Measurements from ENCODE around the gene TIAM2. TPM values are rescaled to one million over a fixed set of nuclear protein-coding genes. Genes with fewer than 3 reads are reported as not detected.
"Not testable (repeated sequence)": the region's sequence is repeated elsewhere in the genome, so short reads cannot be mapped to it uniquely, and the experiment has no call there.

Gene TIAM2
- total and polyA plus RNA-seq, 7 donors: 3.4 to 20.3 (median 10.0) TPM

DNA sequence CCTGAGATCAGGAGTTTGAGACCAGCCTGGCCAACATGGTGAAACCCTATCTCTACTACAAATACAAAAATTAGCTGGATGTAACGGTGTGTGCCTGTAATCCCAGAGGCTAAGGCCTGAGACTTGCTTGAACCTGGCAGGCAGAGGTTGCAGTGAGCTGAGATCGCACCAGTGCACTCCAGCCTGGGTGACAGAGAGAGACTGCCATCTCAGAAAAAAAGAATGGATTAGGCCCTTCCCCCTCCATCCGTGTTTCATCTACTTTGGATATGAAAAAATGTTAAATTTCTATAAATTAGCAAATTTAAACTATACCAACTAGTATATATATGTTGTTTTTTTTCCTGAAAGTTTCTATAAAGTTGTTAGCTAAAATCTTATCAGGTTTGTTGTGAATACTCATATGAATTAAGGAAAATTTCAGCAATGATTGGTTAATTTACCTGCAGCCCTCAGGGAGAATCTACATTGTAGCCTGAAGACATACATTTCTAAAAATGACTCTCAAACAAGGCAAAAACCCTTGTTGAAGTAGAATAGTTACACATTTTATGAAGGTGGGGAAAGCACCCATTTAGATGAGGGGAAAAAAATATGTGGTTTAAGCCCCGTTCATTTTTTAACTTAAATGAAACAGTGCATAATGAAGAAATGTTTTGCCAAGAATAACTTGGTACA lies 120.9 kb downstream of the TIAM2 start:
- Histone ChIP-seq H3K9me3 (no peaks in the 10 kb centered on the region), H3K4me1 (no peaks in the 10 kb centered on the region), H3K27ac (no peak overlapping the region), H3K27me3 (ENCODE audit: insufficient read depth in 3 of 3, low read length in 2 of 3) (no peaks in the 10 kb centered on the region), H3K36me3 (ENCODE audit: insufficient read depth in 1 of 2, low read depth in 1 of 2) (no peaks in the 10 kb centered on the region), H3K4me3 (no peak overlapping the region)
- intact Hi-C loops (cut with DNase I): no loop called here
- 60 to 67% (median 66%) methylated on average over 4 of the region's 4 CpGs for WGBS, 3 donors
- DNase-seq (no peak), ATAC-seq (no peak)
- TF ChIP-seq, protein P1, sequence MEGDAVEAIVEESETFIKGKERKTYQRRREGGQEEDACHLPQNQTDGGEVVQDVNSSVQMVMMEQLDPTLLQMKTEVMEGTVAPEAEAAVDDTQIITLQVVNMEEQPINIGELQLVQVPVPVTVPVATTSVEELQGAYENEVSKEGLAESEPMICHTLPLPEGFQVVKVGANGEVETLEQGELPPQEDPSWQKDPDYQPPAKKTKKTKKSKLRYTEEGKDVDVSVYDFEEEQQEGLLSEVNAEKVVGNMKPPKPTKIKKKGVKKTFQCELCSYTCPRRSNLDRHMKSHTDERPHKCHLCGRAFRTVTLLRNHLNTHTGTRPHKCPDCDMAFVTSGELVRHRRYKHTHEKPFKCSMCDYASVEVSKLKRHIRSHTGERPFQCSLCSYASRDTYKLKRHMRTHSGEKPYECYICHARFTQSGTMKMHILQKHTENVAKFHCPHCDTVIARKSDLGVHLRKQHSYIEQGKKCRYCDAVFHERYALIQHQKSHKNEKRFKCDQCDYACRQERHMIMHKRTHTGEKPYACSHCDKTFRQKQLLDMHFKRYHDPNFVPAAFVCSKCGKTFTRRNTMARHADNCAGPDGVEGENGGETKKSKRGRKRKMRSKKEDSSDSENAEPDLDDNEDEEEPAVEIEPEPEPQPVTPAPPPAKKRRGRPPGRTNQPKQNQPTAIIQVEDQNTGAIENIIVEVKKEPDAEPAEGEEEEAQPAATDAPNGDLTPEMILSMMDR (IDR thresholded peaks at IDR 0.05): no peak

DNA sequence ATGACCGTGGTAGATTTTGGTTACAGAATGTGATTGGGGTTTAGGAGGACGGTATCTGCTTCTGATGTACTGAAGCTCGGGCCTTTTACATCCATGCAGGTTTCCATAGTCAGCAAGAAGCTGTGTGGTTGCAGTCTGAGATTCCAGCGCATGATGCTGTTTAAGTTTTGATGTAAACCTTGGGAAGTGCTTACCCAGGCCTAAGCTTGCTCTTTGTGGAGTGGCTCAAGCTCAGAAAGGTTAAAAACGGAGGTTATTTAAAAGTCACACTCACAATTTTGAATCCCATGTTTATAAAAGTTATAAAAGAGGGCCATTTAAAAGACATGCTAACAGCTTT lies 121.4 kb downstream of the TIAM2 start:
- Histone ChIP-seq H3K4me1 (peaks cover 4% of the 10 kb centered on the region), H3K36me3 (ENCODE audit: insufficient read depth in 1 of 2, low read depth in 1 of 2) (no peaks in the 10 kb centered on the region), H3K9me3 (no peaks in the 10 kb centered on the region), H3K4me3 (no peak overlapping the region), H3K27ac (no peak overlapping the region), H3K27me3 (ENCODE audit: insufficient read depth in 3 of 3, low read length in 2 of 3) (no peaks in the 10 kb centered on the region)
- 88 to 94% (median 89%) methylated on average over 5 of the region's 5 CpGs for WGBS, 3 donors
- intact Hi-C loops (cut with DNase I): no loop called here
- TF ChIP-seq, protein P1 (IDR thresholded peaks at IDR 0.05): no peak
- ATAC-seq: no peak
- no peak for DNase-seq

DNA sequence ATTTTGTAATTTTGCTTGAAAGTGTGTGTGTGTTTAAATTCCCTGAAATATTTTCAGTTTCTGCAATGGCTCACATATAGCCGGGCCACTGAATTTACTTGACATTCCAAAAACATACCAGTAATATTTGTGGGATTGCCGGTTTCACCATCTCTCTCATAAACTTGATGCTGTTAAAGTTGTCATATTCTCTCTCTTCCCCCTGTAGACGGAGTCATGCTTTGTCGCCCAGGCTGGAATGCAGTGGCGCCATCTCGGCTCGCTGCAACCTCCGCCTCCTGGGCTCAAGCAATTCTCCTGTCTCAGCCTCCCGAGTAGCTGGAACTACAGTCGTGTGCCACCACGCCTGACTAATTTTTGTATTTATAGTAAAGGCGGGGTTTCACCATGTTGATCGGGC lies 122.1 kb downstream of the TIAM2 start:
- TF ChIP-seq, protein P1 (IDR thresholded peaks at IDR 0.05): no peak
- Histone ChIP-seq H3K4me1 (peaks cover 6% of the 10 kb centered on the region), H3K4me3 (no peak overlapping the region), H3K27me3 (ENCODE audit: insufficient read depth in 3 of 3, low read length in 2 of 3) (no peaks in the 10 kb centered on the region), H3K9me3 (no peaks in the 10 kb centered on the region), H3K36me3 (ENCODE audit: insufficient read depth in 1 of 2, low read depth in 1 of 2) (no peaks in the 10 kb centered on the region), H3K27ac (no peak overlapping the region)
- intact Hi-C loops (cut with DNase I): no loop called here
- ATAC-seq (no peak), DNase-seq (no peak)
- WGBS, 3 donors: 92 to 94% (median 93%) methylated on average over 13 of the region's 13 CpGs

DNA sequence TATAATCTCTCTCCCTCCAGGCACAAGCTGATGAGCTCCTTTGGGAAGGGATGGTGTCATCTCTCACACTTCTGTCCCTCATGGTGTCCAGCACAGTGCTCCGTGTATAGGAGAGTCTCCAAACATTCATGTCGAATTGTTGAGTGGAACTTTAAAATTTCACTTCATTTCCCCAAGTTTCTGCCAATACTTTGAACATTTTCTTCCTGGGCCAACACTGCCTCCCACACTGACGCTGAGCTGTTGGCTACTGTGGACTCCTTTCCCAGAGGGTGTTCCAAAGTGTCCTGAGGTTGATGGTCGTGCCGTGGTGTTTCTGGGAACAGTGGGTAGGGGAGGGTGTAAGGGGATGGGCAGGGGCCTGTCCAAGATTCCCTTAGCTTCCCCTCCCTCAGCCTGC lies 122.7 kb downstream of the TIAM2 start:
- Histone ChIP-seq H3K4me3 (no peak overlapping the region), H3K27ac (no peak overlapping the region), H3K27me3 (ENCODE audit: insufficient read depth in 3 of 3, low read length in 2 of 3) (no peaks in the 10 kb centered on the region), H3K36me3 (ENCODE audit: insufficient read depth in 1 of 2, low read depth in 1 of 2) (no peaks in the 10 kb centered on the region), H3K4me1 (peaks cover 6% of the 10 kb centered on the region), H3K9me3 (no peaks in the 10 kb centered on the region)
- WGBS, 3 donors: 38 to 55% (median 46%) methylated on average over 5 of the region's 5 CpGs
- DNase-seq (no peak), ATAC-seq (no peak)
- TF ChIP-seq, protein P1 (IDR thresholded peaks at IDR 0.05): no peak
- intact Hi-C loops (cut with DNase I): no loop called here

DNA sequence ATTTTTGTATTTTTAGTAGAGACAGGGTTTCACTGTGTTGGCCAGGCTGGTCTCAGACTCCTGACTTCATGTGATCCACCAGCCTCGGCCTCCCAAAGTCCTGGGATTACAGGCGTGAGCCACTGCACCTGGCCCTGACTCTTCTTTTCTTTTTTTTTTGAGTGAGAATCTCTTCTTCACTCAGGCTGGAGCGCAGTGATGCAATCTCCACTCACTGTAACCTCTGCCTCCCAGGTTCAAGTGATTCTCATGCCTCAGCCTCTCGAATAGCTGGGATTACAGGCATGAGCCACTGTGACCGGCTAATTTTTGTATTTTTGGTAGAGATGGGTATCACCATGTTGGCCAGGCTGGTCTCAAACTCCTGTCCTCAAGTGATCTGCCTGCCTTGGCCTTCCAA lies 124.1 kb downstream of the TIAM2 start:
- 86 to 97% (median 92%) methylated on average over 5 of the region's 5 CpGs for WGBS, 3 donors
- ATAC-seq; H3K4me1 ChIP-seq; intact Hi-C loops (cut with DNase I); H3K36me3 ChIP-seq (ENCODE audit: insufficient read depth in 1 of 2, low read depth in 1 of 2); DNase-seq; H3K27ac ChIP-seq; H3K27me3 ChIP-seq (ENCODE audit: insufficient read depth in 3 of 3, low read length in 2 of 3); H3K9me3 ChIP-seq; H3K4me3 ChIP-seq: not testable (repeated sequence)
